Mesendoderm (in vitro differentiated cells): ENCODE data around the gene FXYD5.

Experiments used
- DNase-seq: peaks from one replicate; pipeline ENCODE4 v3.0.0; 2013
- H2AK5ac ChIP-seq: 2 replicates; pipeline ENCODE4 v1.6.1; 2013; ENCODE audit warnings: low read length, inconsistent platforms
- H2BK120ac ChIP-seq: 2 replicates; pipeline ENCODE4 v1.6.1; 2013; ENCODE audit warnings: low read depth, mild to moderate bottlenecking, low read length, moderate library complexity, mixed read lengths
- H2BK15ac ChIP-seq: replicated peaks from 2 replicates; pipeline ENCODE4 v1.6.1; 2013; ENCODE audit warnings: low read depth, mild to moderate bottlenecking, moderate library complexity
- H2BK5ac ChIP-seq: 2 replicates; pipeline ENCODE4 v1.6.1; 2013; ENCODE audit warnings: low read length, inconsistent platforms
- H3K18ac ChIP-seq: 2 replicates; pipeline ENCODE4 v1.6.1; 2013; ENCODE audit warnings: mild to moderate bottlenecking, low read length, mixed read lengths
- H3K23ac ChIP-seq: one replicate; pipeline ENCODE4 v1.6.1; 2013; ENCODE audit warnings: low read length
- H3K27ac ChIP-seq: 2 replicates; pipeline ENCODE4 v1.5.1; 2013; ENCODE audit warnings: low read depth, mild to moderate bottlenecking, inconsistent platforms, low read length, moderate library complexity
- H3K27me3 ChIP-seq: 2 replicates; pipeline ENCODE4 v1.6.1; 2013; ENCODE audit warnings: low read length, control low read depth, mild to moderate bottlenecking, inconsistent platforms; ENCODE audit not compliant: insufficient read depth, poor library complexity
- H3K36me3 ChIP-seq: 2 replicates; pipeline ENCODE4 v1.6.1; 2013; ENCODE audit warnings: low read length, inconsistent platforms; ENCODE audit not compliant: control insufficient read depth, insufficient read depth
- H3K4ac ChIP-seq: one replicate; pipeline ENCODE4 v1.6.1; 2013; ENCODE audit warnings: low read depth, mild to moderate bottlenecking, low read length, moderate library complexity
- H3K4me1 ChIP-seq: 2 replicates; pipeline ENCODE4 v1.6.1; 2013; ENCODE audit warnings: low read depth, low read length, inconsistent platforms; ENCODE audit not compliant: control insufficient read depth
- H3K4me2 ChIP-seq: 2 replicates; pipeline ENCODE4 v1.6.1; 2013; ENCODE audit warnings: low read length
- H3K4me3 ChIP-seq: 2 replicates; pipeline ENCODE4 v1.5.1; 2013; ENCODE audit warnings: mild to moderate bottlenecking, low read length
- H3K56ac ChIP-seq: one replicate; pipeline ENCODE4 v1.6.1; 2013; ENCODE audit warnings: low read length
- H3K79me1 ChIP-seq: 2 replicates; pipeline ENCODE4 v1.6.1; 2013; ENCODE audit warnings: low read length, inconsistent platforms
- H3K79me2 ChIP-seq: 2 replicates; pipeline ENCODE4 v1.6.1; 2013; ENCODE audit warnings: mild to moderate bottlenecking, low read length; ENCODE audit not compliant: control insufficient read depth, insufficient read depth
- H3K9ac ChIP-seq: 2 replicates; pipeline ENCODE4 v1.6.1; 2013; ENCODE audit warnings: low read length, inconsistent platforms
- H4K5ac ChIP-seq: one replicate; pipeline ENCODE4 v1.6.1; 2013; ENCODE audit warnings: low read length
- H4K8ac ChIP-seq: one replicate; pipeline ENCODE4 v1.6.1; 2013; ENCODE audit warnings: low read depth, mild to moderate bottlenecking, control low read depth, low read length, moderate library complexity
- WGBS: extraction: QIAGEN DNeasy Blood & Tissue Kit; methylation state at CpG from one replicate; pipeline ENCODE4 v1.1.7; 2013; ENCODE audit warnings: low lambda C conversion rate, missing lambda C conversion rate; ENCODE audit not compliant: insufficient coverage; ENCODE audit errors: extremely low coverage; 5-methylcytosine and 5-hydroxymethylcytosine counted together

FXYD5 gene

GRCh38 chr19:35132254-35132653, 22.3 kb upstream of the FXYD5 start:
- Histone ChIP-seq H3K23ac (no peak overlapping the region), H3K4me2 (no peak overlapping the region), H3K4me1 (no peaks in the 10 kb centered on the region), H2BK15ac (no peak overlapping the region), H3K79me2 (no peaks in the 10 kb centered on the region), H3K56ac (no peak overlapping the region), H4K5ac (no peak overlapping the region), H3K4ac (no peak overlapping the region), H3K36me3 (no peaks in the 10 kb centered on the region), H2BK5ac (no peak overlapping the region), H3K79me1 (no peaks in the 10 kb centered on the region), H4K8ac (no peak overlapping the region), H2AK5ac (no peak overlapping the region), H2BK120ac (no peak overlapping the region), H3K9ac (no peak overlapping the region), H3K27ac (no peak overlapping the region), H3K27me3 (no peaks in the 10 kb centered on the region), H3K4me3 (no peak overlapping the region), H3K18ac (no peak overlapping the region)
- DNase-seq = no peak

GRCh38 chr19:35133826-35134225, 20.7 kb upstream of the FXYD5 start:
- H3K18ac ChIP-seq = no peak overlapping the region
- no peak for DNase-seq
- H2BK120ac ChIP-seq = no peak overlapping the region
- H2BK5ac ChIP-seq = no peak overlapping the region
- no peak overlapping the region for H3K4me2 ChIP-seq
- no peak overlapping the region for H4K5ac ChIP-seq
- H3K23ac ChIP-seq = no peak overlapping the region
- H3K79me2 ChIP-seq = no peaks in the 10 kb centered on the region
- no peaks in the 10 kb centered on the region for H3K27me3 ChIP-seq
- no CpG with 5 or more reads among the region's 11 CpGs for WGBS
- no peaks in the 10 kb centered on the region for H3K4me1 ChIP-seq
- H3K4me3 ChIP-seq = no peak overlapping the region
- H3K4ac ChIP-seq = no peak overlapping the region
- no peak overlapping the region for H2BK15ac ChIP-seq
- no peaks in the 10 kb centered on the region for H3K79me1 ChIP-seq
- H3K56ac ChIP-seq = no peak overlapping the region
- no peak overlapping the region for H3K27ac ChIP-seq
- H2AK5ac ChIP-seq = no peak overlapping the region
- no peaks in the 10 kb centered on the region for H3K36me3 ChIP-seq
- H4K8ac ChIP-seq = no peak overlapping the region
- H3K9ac ChIP-seq = no peak overlapping the region

GRCh38 chr19:35134601-35135242, 19.8 kb upstream of the FXYD5 start, which contains the start of gene LGI4:
TSS of gene LGI4 (minus strand) at chr19:35135059. CDS start at chr19:35134680, 379 bp downstream.
- peak within 1 kb of the TSS; percentile 59 for H3K56ac ChIP-seq
- no peak within 1 kb of the TSS for H3K4me3 ChIP-seq
- H3K4me1 ChIP-seq = no peaks in the 10 kb centered on the region
- no peaks in the 10 kb centered on the region for H3K79me1 ChIP-seq
- no peak within 1 kb of the TSS for H2BK5ac ChIP-seq
- H4K8ac ChIP-seq = no peak within 1 kb of the TSS
- no peaks in the 10 kb centered on the region for H3K79me2 ChIP-seq
- WGBS = no CpG with 5 or more reads among the region's 15 CpGs
- H3K27me3 ChIP-seq = no peaks in the 10 kb centered on the region
- H2BK120ac ChIP-seq = no peak within 1 kb of the TSS
- H3K36me3 ChIP-seq = no peaks in the 10 kb centered on the region
- no peak within 1 kb of the TSS for H2BK15ac ChIP-seq
- H3K9ac ChIP-seq = peak within 1 kb of the TSS; percentile 18
- no peak within 1 kb of the TSS for H3K23ac ChIP-seq
- no peak within 1 kb of the TSS for H3K27ac ChIP-seq
- no peak within 1 kb of the TSS for H2AK5ac ChIP-seq
- H3K4me2 ChIP-seq = peak within 1 kb of the TSS; percentile 15
- H3K4ac ChIP-seq = peak within 1 kb of the TSS; percentile 40
- peak within 1 kb of the TSS; percentile 29 for H3K18ac ChIP-seq
- H4K5ac ChIP-seq = no peak within 1 kb of the TSS
- DNase-seq = no peak

GRCh38 chr19:35135389-35135909, 19.1 kb upstream of the FXYD5 start:
- no peak overlapping the region for H3K4me3 ChIP-seq
- no peak overlapping the region for H3K27ac ChIP-seq
- no peaks in the 10 kb centered on the region for H3K36me3 ChIP-seq
- peak overlapping the region; percentile 29 for H3K18ac ChIP-seq
- H3K27me3 ChIP-seq = no peaks in the 10 kb centered on the region
- no peaks in the 10 kb centered on the region for H3K79me1 ChIP-seq
- H3K4me1 ChIP-seq = no peaks in the 10 kb centered on the region
- H3K4me2 ChIP-seq = peak overlapping the region; percentile 15
- no peak overlapping the region for H2BK120ac ChIP-seq
- no peak overlapping the region for H3K23ac ChIP-seq
- H2BK15ac ChIP-seq = no peak overlapping the region
- DNase-seq = peak; percentile 86
- no peak overlapping the region for H2BK5ac ChIP-seq
- peak overlapping the region; percentile 18 for H3K9ac ChIP-seq
- H3K4ac ChIP-seq = peak overlapping the region; percentile 40
- H2AK5ac ChIP-seq = no peak overlapping the region
- no peaks in the 10 kb centered on the region for H3K79me2 ChIP-seq
- peak overlapping the region; percentile 59 for H3K56ac ChIP-seq
- WGBS = no CpG with 5 or more reads among the region's 7 CpGs
- no peak overlapping the region for H4K8ac ChIP-seq
- no peak overlapping the region for H4K5ac ChIP-seq

- H2BK5ac ChIP-seq = no peak overlapping the region
- no peak overlapping the region for H3K4me2 ChIP-seq
- peaks cover 1% of the 10 kb centered on the region for H3K4me1 ChIP-seq
- H2BK15ac ChIP-seq = no peak overlapping the region
- no peak overlapping the region for H3K4me3 ChIP-seq
- no peaks in the 10 kb centered on the region for H3K79me2 ChIP-seq
- H3K4ac ChIP-seq = no peak overlapping the region
- no peaks in the 10 kb centered on the region for H3K36me3 ChIP-seq
- no peak overlapping the region for H3K23ac ChIP-seq
- H4K5ac ChIP-seq = no peak overlapping the region
- no peak overlapping the region for H4K8ac ChIP-seq
- H2AK5ac ChIP-seq = no peak overlapping the region
- H3K18ac ChIP-seq = no peak overlapping the region
- H3K9ac ChIP-seq = no peak overlapping the region
- H2BK120ac ChIP-seq = no peak overlapping the region
- no peaks in the 10 kb centered on the region for H3K27me3 ChIP-seq
- no peaks in the 10 kb centered on the region for H3K79me1 ChIP-seq
- no peak for DNase-seq
- no CpG with 5 or more reads among the region's 11 CpGs for WGBS
- H3K27ac ChIP-seq = no peak overlapping the region
- H3K56ac ChIP-seq = no peak overlapping the region
Measured at GRCh38 chr19:35136231-35136630, 18.3 kb upstream of the FXYD5 start.
